Upper lobe of left lung (tissue), 4 donors: ENCODE measurements around the gene LSM6.

ENCODE experiments used
- CTCF ChIP-seq, 6 experiments: fragments of 450-650 bp in 4 of 6; fragments of 200-600 bp in 2 of 6; sonication (generic) in 2 of 6; IDR thresholded peaks; one replicate each; pipeline ENCODE4 v1.5.1; 2016 to 2019; ENCODE audit warnings: antibody characterized with exemption in 6 of 6
- POLR2A ChIP-seq, 4 donors: fragments of 450-650 bp; IDR thresholded peaks; one replicate each; pipeline ENCODE4 v1.5.1; 2016 to 2017; ENCODE audit warnings: antibody characterized with exemption in 4 of 4, mild to moderate bottlenecking in 2 of 4
- POLR2AphosphoS5 ChIP-seq, 2 donors: sonication (generic); formaldehyde crosslinking; IDR thresholded peaks; one replicate each; pipeline ENCODE4 v1.5.1; 2017; ENCODE audit warnings: antibody characterized with exemption in 2 of 2

GRCh38 chr4:146210890-146211289 lies 35.4 kb downstream of the LSM6 start:
- TF ChIP-seq CTCF (IDR thresholded peaks at IDR 0.05) (no peak), POLR2A (IDR thresholded peaks at IDR 0.05) (no peak), POLR2AphosphoS5 (IDR thresholded peaks at IDR 0.05) (no peak)
